ENCODE results near the gene RSU1. TPM values are rescaled to one million over a fixed set of nuclear protein-coding genes. Genes with fewer than 3 reads are reported as not detected.
A peak's percentile ranks its signal among the peaks of the same experiment; 100 is the strongest.

The RSU1 gene
- total RNA-seq, 1 experiment from 2014 or later: 23.3 TPM

DNA sequence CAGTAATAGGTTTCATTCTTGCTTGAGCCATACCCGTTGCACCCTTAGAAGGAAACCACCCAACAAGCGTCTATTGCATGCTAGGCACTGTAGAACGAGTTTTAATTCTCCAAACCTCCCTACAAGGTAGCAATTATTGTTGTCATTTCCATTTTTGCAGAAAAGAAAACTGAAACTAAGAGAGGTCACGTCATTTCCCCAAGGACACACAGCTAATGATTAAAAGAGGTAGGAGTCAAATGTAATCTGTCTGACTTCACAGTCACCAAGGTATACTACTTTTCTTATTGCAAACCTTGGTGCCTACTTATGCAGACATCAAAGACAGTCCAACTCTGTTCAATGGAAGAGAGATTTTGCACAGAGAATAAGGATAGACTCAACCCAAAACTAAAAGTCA, 246.5 kb downstream of the RSU1 start:
- no peak for DNase-seq
- Histone ChIP-seq H3K27me3 (no peaks in the 10 kb centered on the region), H3K4me3 (no peak overlapping the region), H3K9me3 (replicated peaks) (no peaks in the 10 kb centered on the region), H3K36me3 (no peaks in the 10 kb centered on the region), H3K27ac (no peak overlapping the region), H3K4me1 (no peaks in the 10 kb centered on the region)

- H3K4me1 ChIP-seq: no peaks in the 10 kb centered on the region
- H3K9me3 ChIP-seq (replicated peaks): no peaks in the 10 kb centered on the region
- DNase-seq: peak in 1 of 2 experiments; percentile 6
- H3K4me3 ChIP-seq: peak overlapping the region; percentile 34
- H3K36me3 ChIP-seq: no peaks in the 10 kb centered on the region
- peaks cover 4% of the 10 kb centered on the region; the same call in 1 of the 2 replicates for H3K27me3 ChIP-seq
- no peak overlapping the region for H3K27ac ChIP-seq
These were observed 250.9 kb downstream of the RSU1 start for GRCh38 chr10:16566202-16566805.

DNA sequence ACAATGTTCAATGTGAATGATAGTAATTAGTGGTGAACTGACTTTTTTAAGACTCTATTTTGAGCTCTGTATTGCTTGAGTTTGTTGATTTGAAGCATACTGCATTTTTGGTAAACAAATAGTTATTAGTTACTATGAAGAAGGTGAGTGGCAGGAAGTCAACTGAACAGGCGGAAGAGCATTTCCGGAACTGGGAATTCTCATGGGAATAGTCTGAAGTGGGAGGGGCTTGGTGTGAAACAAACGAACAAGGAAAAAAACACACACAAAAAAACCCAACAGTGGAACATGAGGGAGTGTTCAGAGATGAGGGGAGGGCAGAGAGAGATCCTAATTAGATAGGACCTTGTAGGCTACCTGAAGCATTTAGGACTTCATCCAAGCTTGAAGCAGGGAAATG, 251.6 kb downstream of the RSU1 start:
- Histone ChIP-seq H3K9me3 (replicated peaks) (no peaks in the 10 kb centered on the region), H3K4me1 (no peaks in the 10 kb centered on the region), H3K36me3 (no peaks in the 10 kb centered on the region), H3K4me3 (peak overlapping the region; percentile 34), H3K27me3 (peaks cover 4% of the 10 kb centered on the region; the same call in 1 of the 2 replicates), H3K27ac (no peak overlapping the region)
- DNase-seq: peak in 1 of 2 experiments; percentile 41

DNA sequence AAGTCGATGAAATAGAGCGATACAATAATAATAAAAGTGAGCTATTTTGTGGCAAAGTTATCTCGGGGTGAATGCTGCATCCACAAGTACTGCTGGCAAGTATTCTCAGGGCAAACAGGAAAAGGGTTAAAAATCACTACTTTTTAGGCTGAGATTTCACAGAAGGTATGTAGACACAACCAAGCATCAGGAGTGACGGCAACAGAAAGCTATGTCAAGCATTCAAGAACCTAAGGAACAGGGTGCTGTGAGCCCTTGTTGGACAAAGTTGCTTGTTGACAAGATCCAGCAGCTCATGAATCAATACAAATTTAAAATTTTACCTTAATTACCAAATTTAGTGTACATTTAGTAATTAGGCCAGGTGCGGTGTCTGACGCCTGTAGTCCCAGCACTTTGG, 254.3 kb downstream of the RSU1 start:
- Histone ChIP-seq H3K4me1 (no peaks in the 10 kb centered on the region), H3K27me3 (peaks cover 4% of the 10 kb centered on the region; the same call in 1 of the 2 replicates), H3K9me3 (replicated peaks) (no peaks in the 10 kb centered on the region), H3K27ac (no peak overlapping the region), H3K36me3 (no peaks in the 10 kb centered on the region), H3K4me3 (no peak overlapping the region)
- DNase-seq: no peak

DNA sequence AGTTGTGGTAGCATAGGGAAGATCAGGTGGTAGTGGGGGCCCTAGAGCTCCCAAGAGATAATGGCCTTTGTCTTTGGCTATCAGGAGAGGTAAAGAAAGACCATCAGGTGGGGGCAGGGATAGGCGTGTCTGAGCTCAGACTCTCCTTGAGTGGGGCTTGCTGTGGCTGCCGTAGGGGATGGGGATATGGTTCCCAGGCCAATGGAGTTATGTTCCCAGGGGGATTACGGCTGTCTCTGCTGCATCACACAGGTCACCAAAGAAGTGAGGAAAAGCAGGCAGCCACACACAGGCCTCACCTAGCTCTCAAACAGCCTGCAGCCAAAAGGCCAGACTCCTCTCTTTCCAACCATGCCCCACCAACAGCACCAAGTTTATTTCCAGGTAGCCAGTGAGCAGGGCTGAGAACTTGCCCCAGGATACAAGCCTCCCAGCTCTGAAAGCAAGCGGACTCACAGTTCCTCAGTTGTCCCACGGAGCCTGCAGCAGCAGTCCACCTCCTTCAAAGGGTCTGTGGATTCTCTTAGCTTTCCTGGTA, 257.9 kb downstream of the RSU1 start:
- Histone ChIP-seq H3K4me3 (no peak overlapping the region), H3K27ac (no peak overlapping the region), H3K4me1 (no peaks in the 10 kb centered on the region), H3K36me3 (no peaks in the 10 kb centered on the region), H3K9me3 (replicated peaks) (no peaks in the 10 kb centered on the region), H3K27me3 (peaks cover 4% of the 10 kb centered on the region; the same call in 1 of the 2 replicates)
- DNase-seq: no peak

DNA sequence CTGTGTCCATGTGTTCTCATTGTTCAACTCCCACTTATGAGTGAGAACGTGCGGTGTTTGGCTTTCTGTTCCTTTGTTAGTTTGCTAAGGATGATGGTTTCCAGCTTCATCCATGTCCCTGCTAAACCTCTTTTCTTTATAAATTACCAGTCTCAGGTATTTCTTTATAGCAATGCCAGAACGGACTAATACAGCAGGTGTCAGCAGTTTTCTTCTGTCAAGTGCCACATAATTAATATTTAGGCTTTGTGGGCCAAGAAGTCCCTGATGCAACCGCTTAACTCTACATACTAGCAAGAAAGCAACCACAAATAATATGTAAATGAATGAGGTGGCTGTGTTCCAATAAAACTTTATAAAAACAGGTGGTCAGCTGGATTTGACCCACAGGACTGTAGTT, 269.3 kb downstream of the RSU1 start:
- Histone ChIP-seq H3K27ac (no peak overlapping the region), H3K4me3 (no peak overlapping the region), H3K36me3 (no peaks in the 10 kb centered on the region), H3K9me3 (replicated peaks) (no peaks in the 10 kb centered on the region), H3K27me3 (no peaks in the 10 kb centered on the region), H3K4me1 (no peaks in the 10 kb centered on the region)
- no peak for DNase-seq

DNA sequence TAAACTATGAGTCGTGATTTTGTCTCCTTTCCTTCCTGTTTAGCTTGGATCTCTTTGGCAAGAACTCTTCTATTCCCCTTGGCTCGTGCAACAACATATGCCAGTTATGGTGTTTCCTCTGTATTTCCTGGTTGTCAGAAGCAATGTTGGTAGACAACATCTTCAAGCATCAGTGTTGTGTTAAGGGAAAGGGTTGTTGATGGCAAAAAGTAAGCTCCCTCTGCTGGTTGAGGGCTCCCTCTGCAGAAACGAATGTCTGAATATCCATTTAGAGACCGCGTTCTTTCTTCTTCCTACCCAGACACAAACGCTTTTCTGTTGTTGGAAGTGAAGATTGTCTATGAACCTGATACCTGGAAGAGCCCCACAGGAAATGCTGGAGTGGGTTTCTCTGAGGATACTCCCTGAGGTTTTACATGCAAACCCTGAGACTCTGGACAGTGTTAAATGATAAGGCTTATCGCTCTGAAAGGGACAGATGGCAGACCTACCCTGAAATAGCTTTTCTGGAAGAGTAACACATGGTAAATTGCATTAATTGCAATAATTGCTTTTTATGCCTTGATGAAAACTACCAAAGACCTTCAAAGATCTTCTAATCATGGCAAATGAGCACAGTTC, 272.0 kb downstream of the RSU1 start:
- Histone ChIP-seq H3K27ac (no peak overlapping the region), H3K4me1 (no peaks in the 10 kb centered on the region), H3K36me3 (no peaks in the 10 kb centered on the region), H3K27me3 (no peaks in the 10 kb centered on the region), H3K9me3 (replicated peaks) (no peaks in the 10 kb centered on the region), H3K4me3 (no peak overlapping the region)
- DNase-seq: peak in 1 of 2 experiments; percentile 30

GRCh38 chr10:16544591-16544990, 272.6 kb downstream of the RSU1 start:
- no peaks in the 10 kb centered on the region for H3K36me3 ChIP-seq
- H3K4me1 ChIP-seq: no peaks in the 10 kb centered on the region
- no peak overlapping the region for H3K27ac ChIP-seq
- no peaks in the 10 kb centered on the region for H3K27me3 ChIP-seq
- no peak overlapping the region for H3K4me3 ChIP-seq
- H3K9me3 ChIP-seq (replicated peaks): no peaks in the 10 kb centered on the region
- no peak for DNase-seq

DNA sequence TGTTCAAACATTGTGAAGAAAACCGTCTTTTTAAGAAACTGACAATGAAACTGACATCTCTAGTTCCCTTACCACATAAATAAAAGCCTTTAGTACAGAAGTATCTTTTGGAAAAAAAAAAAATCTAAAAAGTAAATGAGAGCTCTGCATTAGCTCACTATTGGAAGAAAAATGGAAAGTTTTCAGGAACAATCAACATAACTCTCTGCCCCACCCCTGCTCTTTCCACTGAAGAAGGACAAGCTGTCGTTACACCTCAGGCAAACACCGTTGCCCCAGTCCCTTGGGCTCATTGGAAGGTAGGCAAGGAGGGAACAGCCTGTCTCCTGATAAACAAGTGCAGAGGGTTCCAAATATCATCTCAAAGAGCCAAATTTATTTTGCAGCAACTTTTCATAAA, 273.1 kb downstream of the RSU1 start:
- no peak for DNase-seq
- H3K27me3 ChIP-seq: no peaks in the 10 kb centered on the region
- no peak overlapping the region for H3K4me3 ChIP-seq
- no peaks in the 10 kb centered on the region for H3K9me3 ChIP-seq (replicated peaks)
- H3K36me3 ChIP-seq: no peaks in the 10 kb centered on the region
- H3K4me1 ChIP-seq: no peaks in the 10 kb centered on the region
- H3K27ac ChIP-seq: no peak overlapping the region

All from SJCRH30 (cell line).